ENCODE results near the gene ASS1. TPM values are rescaled to one million over a fixed set of nuclear protein-coding genes. Genes with fewer than 3 reads are reported as not detected.

Gene ASS1
- total and polyA plus RNA-seq, 11 donors: 31.5 to 154 (median 60.5) TPM

DNA sequence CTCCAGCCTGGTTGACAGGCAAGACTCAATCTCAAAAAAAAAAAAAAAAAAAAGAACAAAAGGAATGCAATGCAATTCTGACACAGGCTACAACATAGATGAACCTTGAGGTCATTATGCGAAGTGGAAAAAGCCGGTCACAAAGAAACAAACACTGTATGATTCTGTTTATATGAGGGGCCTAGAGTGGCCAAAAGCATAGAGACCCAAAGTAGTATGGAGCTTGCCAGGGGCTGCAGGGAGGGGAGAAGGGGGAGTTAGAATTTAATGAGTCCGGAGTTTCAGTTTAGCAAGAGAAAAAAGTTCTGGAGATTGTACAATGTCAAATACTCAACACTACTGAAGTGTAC, 33.2 kb upstream of the ASS1 start:
- WGBS, 4 donors: 71 to 87% (median 81%) methylated on average over 3 of the region's 3 CpGs
- ATAC-seq (no peak), DNase-seq (no peak)
- Histone ChIP-seq H3K4me3 (no peak overlapping the region), H3K36me3 (peaks cover 0 to 19% (median 0%) of the 10 kb centered on the region in 9 donors), H3K4me1 (no peaks in the 10 kb centered on the region), H3K27ac (no peak overlapping the region), H3K27me3 (no peaks in the 10 kb centered on the region), H3K9me3 (no peaks in the 10 kb centered on the region)
- intact Hi-C loops (cut with DNase I): no loop called here
- TF ChIP-seq POLR2A (IDR thresholded peaks at IDR 0.05): no peak
- TF ChIP-seq, protein P1, sequence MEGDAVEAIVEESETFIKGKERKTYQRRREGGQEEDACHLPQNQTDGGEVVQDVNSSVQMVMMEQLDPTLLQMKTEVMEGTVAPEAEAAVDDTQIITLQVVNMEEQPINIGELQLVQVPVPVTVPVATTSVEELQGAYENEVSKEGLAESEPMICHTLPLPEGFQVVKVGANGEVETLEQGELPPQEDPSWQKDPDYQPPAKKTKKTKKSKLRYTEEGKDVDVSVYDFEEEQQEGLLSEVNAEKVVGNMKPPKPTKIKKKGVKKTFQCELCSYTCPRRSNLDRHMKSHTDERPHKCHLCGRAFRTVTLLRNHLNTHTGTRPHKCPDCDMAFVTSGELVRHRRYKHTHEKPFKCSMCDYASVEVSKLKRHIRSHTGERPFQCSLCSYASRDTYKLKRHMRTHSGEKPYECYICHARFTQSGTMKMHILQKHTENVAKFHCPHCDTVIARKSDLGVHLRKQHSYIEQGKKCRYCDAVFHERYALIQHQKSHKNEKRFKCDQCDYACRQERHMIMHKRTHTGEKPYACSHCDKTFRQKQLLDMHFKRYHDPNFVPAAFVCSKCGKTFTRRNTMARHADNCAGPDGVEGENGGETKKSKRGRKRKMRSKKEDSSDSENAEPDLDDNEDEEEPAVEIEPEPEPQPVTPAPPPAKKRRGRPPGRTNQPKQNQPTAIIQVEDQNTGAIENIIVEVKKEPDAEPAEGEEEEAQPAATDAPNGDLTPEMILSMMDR (IDR thresholded peaks at IDR 0.05): no peak

DNA sequence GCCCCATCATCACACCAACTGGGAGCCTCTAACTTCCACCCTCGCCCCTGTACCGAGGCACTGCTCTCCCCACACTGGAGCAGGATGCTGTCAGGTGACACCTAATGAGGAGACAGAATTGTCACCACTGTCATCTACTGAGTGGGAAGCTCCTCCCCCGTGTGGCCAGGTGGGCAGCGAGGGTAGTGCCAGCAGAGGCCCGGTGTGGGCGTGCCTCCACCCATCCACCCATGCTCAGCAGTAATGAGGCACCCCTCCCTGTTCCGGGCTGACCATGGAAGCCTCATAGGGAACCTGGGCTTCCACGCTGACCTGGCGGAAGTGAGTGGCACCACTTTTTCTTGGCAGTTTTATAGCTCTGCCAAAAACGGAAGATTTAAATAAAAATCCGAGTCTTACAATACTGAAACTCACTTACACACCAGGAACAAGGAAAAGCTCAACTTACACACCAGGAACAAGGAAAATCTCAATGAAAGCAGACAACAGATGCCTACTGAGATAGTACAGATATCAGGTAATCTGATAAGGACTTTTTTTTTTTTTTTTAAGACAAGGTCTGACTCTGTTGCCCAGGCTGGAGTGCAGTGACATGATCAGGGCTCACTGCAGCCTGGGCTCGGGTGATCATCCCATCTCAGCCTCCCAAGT, 30.6 kb upstream of the ASS1 start:
- H3K9me3 ChIP-seq: no peaks in the 10 kb centered on the region
- intact Hi-C loops (cut with DNase I): no loop called here
- H3K4me1 ChIP-seq: no peaks in the 10 kb centered on the region
- 86 to 94% (median 93%) methylated on average over 12 of the region's 12 CpGs for WGBS, 4 donors
- peak in 1 of 4 donors; percentile 29 for ATAC-seq
- no peak for TF ChIP-seq POLR2A (IDR thresholded peaks at IDR 0.05)
- TF ChIP-seq, protein P1 (IDR thresholded peaks at IDR 0.05): no peak
- peaks cover 0 to 7% (median 0%) of the 10 kb centered on the region in 9 donors for H3K36me3 ChIP-seq
- DNase-seq: no peak
- H3K4me3 ChIP-seq: no peak overlapping the region
- H3K27me3 ChIP-seq: no peaks in the 10 kb centered on the region
- H3K27ac ChIP-seq: no peak overlapping the region

- Histone ChIP-seq H3K9me3 (no peaks in the 10 kb centered on the region), H3K27me3 (no peaks in the 10 kb centered on the region), H3K36me3 (peaks cover 0 to 3% (median 0%) of the 10 kb centered on the region in 9 donors), H3K4me3 (no peak overlapping the region), H3K4me1 (no peaks in the 10 kb centered on the region), H3K27ac (no peak overlapping the region)
- no peak for DNase-seq
- intact Hi-C loops (cut with DNase I): no loop called here
- 72 to 83% (median 80%) methylated on average over 10 to 11 of the region's 11 CpGs for WGBS, 4 donors
- ATAC-seq: peak in 1 of 4 donors; percentile 37
- no peak for TF ChIP-seq POLR2A (IDR thresholded peaks at IDR 0.05)
- TF ChIP-seq, protein P1 (IDR thresholded peaks at IDR 0.05): no peak
Measured at GRCh38 chr9:130414910-130415746, 29.6 kb upstream of the ASS1 start.

- intact Hi-C loops (cut with DNase I): no loop called here
- Histone ChIP-seq H3K4me3 (no peak overlapping the region), H3K9me3 (no peaks in the 10 kb centered on the region), H3K36me3 (peaks cover 0 to 3% (median 0%) of the 10 kb centered on the region in 9 donors), H3K27me3 (no peaks in the 10 kb centered on the region), H3K4me1 (no peaks in the 10 kb centered on the region), H3K27ac (no peak overlapping the region)
- no peak for DNase-seq
- TF ChIP-seq POLR2A (IDR thresholded peaks at IDR 0.05): no peak
- WGBS, 4 donors: 67 to 82% (median 78%) methylated on average over 5 of the region's 5 CpGs
- no peak for ATAC-seq
Measured at GRCh38 chr9:130417602-130418001, 27.2 kb upstream of the ASS1 start.
